Measurements from ENCODE around the gene TMEM95. TPM values are rescaled to one million over a fixed set of nuclear protein-coding genes. Genes with fewer than 3 reads are reported as not detected.
A peak's percentile ranks its signal among the peaks of the same experiment; 100 is the strongest.

The TMEM95 gene
- total RNA-seq, 4 donors from 2014 or later, result not detected

DNA sequence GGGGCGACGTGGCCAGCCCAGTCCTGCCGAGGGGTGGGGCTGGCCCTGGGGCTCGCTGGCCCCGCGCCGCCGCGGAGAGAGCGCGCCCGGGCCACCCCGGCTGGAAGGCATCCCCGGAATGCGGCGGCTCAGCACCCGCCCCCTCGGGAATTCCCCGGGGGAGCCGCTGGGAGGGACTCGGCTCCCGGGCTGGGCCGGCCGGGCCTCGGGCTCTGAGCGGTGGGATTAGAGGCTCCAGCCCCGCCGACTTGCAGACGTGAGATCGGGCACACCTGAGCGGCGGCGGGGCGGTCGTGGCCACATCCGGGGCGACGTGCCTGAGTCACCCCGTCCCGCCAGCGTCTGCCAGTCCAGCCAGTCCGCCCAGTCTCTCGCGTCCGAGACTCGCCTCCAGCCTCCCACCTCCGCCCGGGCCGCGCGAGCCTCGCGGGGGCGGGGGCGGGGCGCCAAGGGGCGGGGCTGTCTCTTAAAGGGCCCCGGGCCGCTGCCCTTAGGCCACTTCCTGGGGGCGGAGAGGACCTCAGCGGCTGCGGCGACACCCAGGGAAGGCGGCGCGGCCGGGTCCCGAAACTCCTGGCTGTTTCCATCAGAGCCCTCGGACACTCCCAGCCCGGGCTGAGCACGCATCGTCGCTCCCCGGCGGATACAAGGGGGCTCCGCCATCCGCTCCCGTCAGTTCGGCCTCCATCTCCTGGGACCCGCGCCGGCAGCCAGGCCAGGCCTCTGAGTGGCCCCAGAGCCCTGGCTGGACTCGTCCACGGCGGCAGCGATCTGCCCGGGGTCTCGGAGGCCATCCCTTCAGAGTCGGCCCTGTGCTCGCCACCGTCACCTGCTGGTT lies 3.1 kb upstream of the TMEM95 start, which contains the start of gene KCTD11:
TSS of gene KCTD11 (plus strand) at position 498 of the 838 bp plus-strand sequence.
- peak; percentile 65 for ATAC-seq (ENCODE audit: low FRiP score)
- TF ChIP-seq, protein P1, sequence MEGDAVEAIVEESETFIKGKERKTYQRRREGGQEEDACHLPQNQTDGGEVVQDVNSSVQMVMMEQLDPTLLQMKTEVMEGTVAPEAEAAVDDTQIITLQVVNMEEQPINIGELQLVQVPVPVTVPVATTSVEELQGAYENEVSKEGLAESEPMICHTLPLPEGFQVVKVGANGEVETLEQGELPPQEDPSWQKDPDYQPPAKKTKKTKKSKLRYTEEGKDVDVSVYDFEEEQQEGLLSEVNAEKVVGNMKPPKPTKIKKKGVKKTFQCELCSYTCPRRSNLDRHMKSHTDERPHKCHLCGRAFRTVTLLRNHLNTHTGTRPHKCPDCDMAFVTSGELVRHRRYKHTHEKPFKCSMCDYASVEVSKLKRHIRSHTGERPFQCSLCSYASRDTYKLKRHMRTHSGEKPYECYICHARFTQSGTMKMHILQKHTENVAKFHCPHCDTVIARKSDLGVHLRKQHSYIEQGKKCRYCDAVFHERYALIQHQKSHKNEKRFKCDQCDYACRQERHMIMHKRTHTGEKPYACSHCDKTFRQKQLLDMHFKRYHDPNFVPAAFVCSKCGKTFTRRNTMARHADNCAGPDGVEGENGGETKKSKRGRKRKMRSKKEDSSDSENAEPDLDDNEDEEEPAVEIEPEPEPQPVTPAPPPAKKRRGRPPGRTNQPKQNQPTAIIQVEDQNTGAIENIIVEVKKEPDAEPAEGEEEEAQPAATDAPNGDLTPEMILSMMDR (IDR thresholded peaks at IDR 0.05), result peak in 1 of 3 donors; percentile 19
- peak; percentile 70 for DNase-seq (ENCODE audit: low spot score)

GRCh38 chr17:7352503-7352889 lies 2.5 kb upstream of the TMEM95 start:
- TF ChIP-seq, protein P1 (IDR thresholded peaks at IDR 0.05), result no peak
- no peak for DNase-seq (ENCODE audit: low spot score)
- ATAC-seq (ENCODE audit: low FRiP score), result no peak

- TF ChIP-seq, protein P1 (IDR thresholded peaks at IDR 0.05), result no peak
- ATAC-seq (ENCODE audit: low FRiP score) (no peak), DNase-seq (ENCODE audit: low spot score) (no peak)
Measured at GRCh38 chr17:7352910-7353635, 1.9 kb upstream of the TMEM95 start.

- no peak for DNase-seq (ENCODE audit: low spot score)
- no peak for ATAC-seq (ENCODE audit: low FRiP score)
- TF ChIP-seq, protein P1 (IDR thresholded peaks at IDR 0.05), result no peak
Measured at GRCh38 chr17:7354262-7354843, 603 bp upstream of the TMEM95 start.

DNA sequence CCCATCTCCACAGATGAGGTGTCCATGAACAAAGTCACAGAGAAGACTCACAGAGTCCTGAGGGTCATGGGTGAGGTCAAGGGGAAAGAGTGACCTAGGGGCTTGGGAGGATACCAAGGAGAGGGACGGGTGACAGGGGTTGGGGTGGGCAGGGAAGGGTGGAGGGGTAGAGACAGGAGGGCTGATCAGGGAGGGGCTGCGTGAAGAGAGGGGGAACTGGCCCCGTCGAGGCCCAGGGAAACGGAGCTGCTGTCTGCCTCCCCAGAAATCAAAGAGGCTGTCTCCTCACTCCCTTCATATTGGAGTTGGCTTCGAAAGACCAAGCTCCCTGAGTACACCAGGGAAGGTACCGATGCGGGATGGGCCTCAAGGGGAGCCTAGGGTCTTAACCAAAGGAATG lies 617 bp downstream of the TMEM95 start:
- DNase-seq (ENCODE audit: low spot score) (no peak), ATAC-seq (ENCODE audit: low FRiP score) (no peak)
- TF ChIP-seq, protein P1 (IDR thresholded peaks at IDR 0.05), result no peak

GRCh38 chr17:7356072-7356549 lies 1.2 kb downstream of the TMEM95 start:
- TF ChIP-seq, protein P1 (IDR thresholded peaks at IDR 0.05), result peak in 1 of 3 donors; percentile 71
- peak; percentile 80 for DNase-seq (ENCODE audit: low spot score)
- ATAC-seq (ENCODE audit: low FRiP score), result peak; percentile 52
